NCI-H2196 (cell line): ENCODE data around the gene SNRNP48.

ENCODE experiments used
- DNase-seq: peaks from one replicate; lab custom pipeline; 2025; ENCODE audit not compliant: unreplicated experiment; lab: John Stamatoyannopoulos, UW

The SNRNP48 gene

DNA sequence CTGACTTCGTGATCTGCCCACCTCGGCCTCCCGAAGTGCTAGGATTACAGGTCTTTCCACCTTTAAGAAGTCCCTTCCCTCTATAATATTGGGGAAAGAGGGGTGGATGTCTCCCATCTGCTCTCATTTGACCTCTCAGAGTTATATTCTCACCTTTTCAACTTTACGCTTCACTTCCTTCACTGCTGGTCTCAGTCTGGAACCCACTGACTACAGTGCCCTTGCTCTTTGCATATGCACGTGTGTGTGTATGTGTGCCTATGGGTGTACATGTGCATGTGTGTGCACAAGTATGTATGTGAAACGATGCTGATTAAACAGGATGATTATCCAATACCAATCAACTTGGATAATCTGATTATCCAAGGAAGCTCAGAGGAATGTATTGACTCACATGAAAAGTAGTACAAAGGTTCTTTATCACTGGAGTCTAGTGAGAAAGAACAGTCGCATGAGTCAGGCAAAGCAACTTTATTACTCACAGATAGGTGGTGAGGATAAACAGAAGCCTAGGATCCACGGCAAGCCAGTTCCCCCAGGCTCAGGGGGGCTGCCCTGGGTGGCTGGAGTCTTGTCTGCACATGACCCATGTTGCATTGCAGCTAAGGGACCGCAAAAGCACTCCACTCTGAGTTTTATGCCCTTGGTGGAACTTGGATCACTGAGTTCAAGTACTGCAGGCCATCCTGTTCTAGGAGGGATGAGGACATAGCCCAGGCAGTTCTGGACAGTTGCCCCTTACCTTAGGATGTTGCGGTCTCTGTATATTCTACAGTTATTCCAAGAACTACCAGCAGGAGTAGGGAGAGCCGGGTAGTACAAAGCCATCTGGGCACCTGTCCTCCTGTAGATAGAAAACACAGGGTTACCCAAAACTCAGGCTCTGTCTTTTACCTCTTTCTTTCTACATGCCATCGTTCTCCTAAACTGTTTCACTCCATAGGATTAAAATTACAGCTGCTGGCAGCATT, 50.9 kb downstream of the SNRNP48 start:
- DNase-seq: no peak

DNA sequence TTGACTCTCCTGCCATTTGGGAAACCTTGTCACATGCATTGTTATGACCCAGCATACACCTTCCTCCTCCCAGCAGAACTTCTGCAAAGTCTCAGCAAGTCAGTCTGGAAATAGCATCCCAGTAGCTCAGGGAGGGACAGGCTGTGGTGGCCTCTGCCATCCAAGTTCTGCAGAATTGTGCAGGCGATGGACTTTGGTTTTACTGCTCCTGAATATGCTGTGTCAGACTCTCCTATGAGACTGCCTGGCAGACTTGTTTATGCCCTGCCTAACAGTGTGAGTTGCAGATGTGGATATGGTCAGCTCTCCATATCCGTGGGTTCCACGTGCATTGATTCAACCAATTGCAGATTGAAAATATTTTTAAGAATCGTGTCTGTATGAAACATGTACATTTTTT, 52.8 kb downstream of the SNRNP48 start:
- no peak for DNase-seq

- no peak for DNase-seq
These were observed 54.4 kb downstream of the SNRNP48 start for GRCh38 chr6:7644417-7644816.

DNA sequence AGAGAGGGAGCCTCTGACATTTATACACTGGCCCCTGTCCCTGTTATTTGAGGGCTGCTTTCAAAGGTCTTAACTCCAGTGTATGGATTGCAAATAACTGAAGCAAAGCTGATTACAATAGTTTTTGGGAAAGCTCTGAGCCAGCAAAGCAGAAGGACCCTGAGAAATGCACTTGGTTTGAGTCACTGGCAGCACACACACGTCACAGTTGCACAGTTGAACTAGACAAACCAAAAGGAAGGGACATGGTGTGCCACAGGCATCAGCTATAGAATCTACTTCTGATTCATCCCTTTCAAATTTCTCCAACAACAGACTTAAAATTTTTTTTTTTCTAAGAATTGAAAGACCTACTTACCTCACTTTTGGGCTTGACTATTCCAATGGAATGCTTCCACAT, 56.4 kb downstream of the SNRNP48 start:
- DNase-seq: no peak

GRCh38 chr6:7647504-7647903, 57.5 kb downstream of the SNRNP48 start:
- DNase-seq: no peak

DNA sequence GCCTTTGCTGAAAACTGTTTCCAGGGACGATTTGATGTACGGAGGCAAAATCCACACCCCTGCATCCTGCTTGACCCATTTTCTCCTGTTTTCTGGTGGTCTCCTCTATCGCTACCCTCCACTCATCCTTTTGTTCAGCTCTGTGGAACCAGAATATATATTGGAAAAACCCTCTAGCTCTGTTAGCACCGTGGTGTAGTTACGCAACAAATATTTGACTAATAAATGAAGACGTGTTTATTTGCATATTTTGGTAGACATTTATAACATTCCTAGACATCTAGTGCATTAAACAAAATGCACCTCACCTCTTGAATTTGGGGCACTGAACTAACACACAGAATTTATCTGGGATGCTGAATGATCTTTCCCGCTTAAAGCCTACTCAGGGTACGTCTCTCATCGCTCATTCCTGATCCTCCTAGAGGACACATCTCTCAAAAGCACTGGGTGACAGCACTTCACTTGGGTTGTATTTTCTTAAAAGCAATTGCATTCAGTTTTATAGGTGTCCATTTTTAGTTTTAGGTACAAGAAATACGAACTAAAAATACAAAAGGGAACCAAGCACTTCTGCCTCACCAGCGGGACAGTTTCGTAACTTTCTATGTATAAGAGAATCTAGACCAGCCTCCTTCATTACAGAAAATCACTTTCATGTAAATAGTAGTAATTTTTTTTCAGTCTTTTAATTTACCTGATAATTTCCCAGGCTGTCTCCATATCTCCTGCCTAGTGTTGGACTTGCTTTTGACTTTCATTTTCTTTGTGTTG, 59.2 kb downstream of the SNRNP48 start:
- no peak for DNase-seq

DNA sequence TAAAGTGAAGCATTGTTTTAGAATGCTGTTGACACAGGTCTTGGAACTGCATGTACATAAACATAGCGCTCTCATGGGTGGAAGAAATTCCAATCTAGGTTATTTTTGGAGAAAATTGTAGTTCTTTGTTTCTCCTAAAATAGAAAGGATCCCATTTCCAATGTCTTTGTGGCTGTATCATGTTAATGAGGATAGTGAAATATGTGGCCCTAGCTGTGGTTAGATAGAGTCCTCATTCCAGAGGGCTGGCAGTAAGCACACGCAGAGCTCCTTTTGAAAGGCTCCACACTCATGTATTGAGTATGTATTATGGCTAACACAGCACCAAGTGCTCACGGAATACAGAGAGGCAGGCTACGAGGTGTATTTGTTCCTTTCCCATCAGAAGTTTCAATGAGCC, 60.9 kb downstream of the SNRNP48 start:
- DNase-seq: no peak

- no peak for DNase-seq
These were observed 63.0 kb downstream of the SNRNP48 start for GRCh38 chr6:7652957-7653356.

GRCh38 chr6:7656355-7656754, 66.4 kb downstream of the SNRNP48 start:
- DNase-seq: no peak

DNA sequence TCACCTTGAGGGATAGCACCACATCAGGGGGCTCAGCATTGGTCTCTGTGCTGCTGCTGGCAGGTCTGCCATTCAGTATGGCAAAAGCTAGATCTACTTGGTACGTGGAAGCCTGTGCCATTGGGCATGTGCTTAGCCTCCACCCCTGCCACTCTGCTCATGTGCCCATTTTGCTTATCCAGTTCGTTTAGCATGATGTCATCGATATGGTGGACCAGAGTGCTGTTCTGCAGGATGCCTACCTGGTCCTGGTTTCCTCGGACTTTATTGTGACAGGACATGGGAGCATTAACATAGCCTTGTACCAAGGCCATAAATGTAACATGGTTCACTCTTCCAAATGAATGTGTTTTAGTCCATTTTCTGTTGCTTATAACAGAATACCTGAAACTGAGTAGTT, 68.5 kb downstream of the SNRNP48 start:
- DNase-seq: no peak

DNA sequence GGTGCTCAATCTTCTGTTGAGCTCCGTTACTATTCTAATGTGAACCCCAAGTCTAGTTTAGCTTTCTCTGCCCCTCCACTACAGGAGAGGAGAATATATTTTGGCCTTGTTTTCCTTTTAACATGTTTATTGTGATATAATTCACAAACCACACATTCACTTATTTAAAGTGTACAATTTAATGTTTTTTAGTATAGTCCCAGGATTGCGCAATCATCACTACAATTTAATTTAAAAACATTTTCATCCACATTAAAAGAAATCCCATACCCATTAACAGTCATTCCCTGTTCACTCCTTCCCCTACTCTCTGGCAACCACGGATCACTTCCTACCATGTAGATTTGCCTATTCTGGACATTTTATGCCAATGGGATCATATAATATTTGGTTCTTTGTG, 71.4 kb downstream of the SNRNP48 start:
- no peak for DNase-seq
